Neural progenitor cell (in vitro differentiated cells): ENCODE results near the gene EMC8.

Source experiments
- EZH2phosphoT487 ChIP-seq: fragments of 200-600 bp; sonication (generic); IDR thresholded peaks from 2 replicates; pipeline ENCODE4 v1.6.1; 2017; ENCODE audit warnings: antibody characterized with exemption
- TF ChIP-seq, protein P1 (sequence below): fragments of 200-600 bp; sonication (generic); IDR thresholded peaks from 2 replicates; pipeline ENCODE4 v1.5.1; 2017; ENCODE audit warnings: antibody characterized with exemption, mild to moderate bottlenecking

DNA sequence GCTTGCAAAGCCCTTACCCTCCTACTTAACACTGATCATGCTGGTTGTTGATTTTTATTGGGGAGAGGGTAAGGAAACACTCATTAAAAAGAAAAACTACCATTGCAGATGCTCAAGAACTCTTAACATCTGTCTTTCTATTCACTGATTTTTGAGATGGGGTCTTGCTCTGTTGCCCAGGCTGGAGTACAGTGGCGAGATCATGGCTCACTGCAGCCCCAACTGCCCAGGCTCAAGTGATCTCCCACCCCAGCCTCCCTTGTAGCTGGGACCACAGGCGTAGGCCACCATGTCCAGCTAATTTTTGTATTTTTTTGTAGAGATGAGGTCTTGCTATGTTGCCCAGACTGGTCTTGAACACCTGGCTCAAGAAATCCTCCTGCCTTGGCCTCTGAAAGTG, 14.5 kb downstream of the EMC8 start:
- no peak for TF ChIP-seq EZH2phosphoT487
- TF ChIP-seq, protein P1, sequence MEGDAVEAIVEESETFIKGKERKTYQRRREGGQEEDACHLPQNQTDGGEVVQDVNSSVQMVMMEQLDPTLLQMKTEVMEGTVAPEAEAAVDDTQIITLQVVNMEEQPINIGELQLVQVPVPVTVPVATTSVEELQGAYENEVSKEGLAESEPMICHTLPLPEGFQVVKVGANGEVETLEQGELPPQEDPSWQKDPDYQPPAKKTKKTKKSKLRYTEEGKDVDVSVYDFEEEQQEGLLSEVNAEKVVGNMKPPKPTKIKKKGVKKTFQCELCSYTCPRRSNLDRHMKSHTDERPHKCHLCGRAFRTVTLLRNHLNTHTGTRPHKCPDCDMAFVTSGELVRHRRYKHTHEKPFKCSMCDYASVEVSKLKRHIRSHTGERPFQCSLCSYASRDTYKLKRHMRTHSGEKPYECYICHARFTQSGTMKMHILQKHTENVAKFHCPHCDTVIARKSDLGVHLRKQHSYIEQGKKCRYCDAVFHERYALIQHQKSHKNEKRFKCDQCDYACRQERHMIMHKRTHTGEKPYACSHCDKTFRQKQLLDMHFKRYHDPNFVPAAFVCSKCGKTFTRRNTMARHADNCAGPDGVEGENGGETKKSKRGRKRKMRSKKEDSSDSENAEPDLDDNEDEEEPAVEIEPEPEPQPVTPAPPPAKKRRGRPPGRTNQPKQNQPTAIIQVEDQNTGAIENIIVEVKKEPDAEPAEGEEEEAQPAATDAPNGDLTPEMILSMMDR, result no peak
